H1 (cell line): ENCODE data around the gene MTO1. TPM values are rescaled to one million over a fixed set of nuclear protein-coding genes. Genes with fewer than 3 reads are reported as not detected.

Experiments used
- CTCF ChIA-PET: fragments of 300-600 bp; sonication (Branson Sonifier 250); formaldehyde crosslinking; loops from one replicate; lab custom pipeline; 2021; ENCODE audit not compliant: partially characterized antibody; lab: Charles Lee
- POLR2A ChIA-PET: fragments of 300-600 bp; sonication (Branson Sonifier 250); formaldehyde crosslinking; loops from one replicate; lab custom pipeline; 2021; ENCODE audit warnings: inconsistent platforms; ENCODE audit not compliant: partially characterized antibody; lab: Charles Lee
- DNase-seq, 2 experiments: peaks; one replicate each; pipeline versions ENCODE4 v3.0.0 to v3.0.0-alpha.2; 2010 to 2022; ENCODE audit warnings: low spot score in 2 of 2, low read depth in 1 of 2, mixed read lengths in 1 of 2
- FAIRE-seq: peaks from 2 replicates; lab custom pipeline; 2011; peaks lifted over from hg19 to GRCh38; lab: Jason Lieb, UNC
- H2AFZ ChIP-seq: 2 replicates; pipeline ENCODE4 v1.8.1; 2012; ENCODE audit warnings: low read length, inconsistent platforms
- H2AK5ac ChIP-seq: 2 replicates; pipeline ENCODE4 v1.6.1; 2013; ENCODE audit warnings: low read depth, low read length
- H2BK120ac ChIP-seq: replicated peaks from 2 replicates; pipeline ENCODE3; 2013; ENCODE audit warnings: low read depth, low read length, inconsistent platforms
- H2BK12ac ChIP-seq: 2 replicates; pipeline ENCODE4 v1.6.1; 2013; ENCODE audit warnings: low read depth, low read length
- H2BK15ac ChIP-seq: 2 replicates; pipeline ENCODE4 v1.6.1; 2013; ENCODE audit warnings: low read length
- H2BK20ac ChIP-seq: 2 replicates; pipeline ENCODE4 v1.6.1; 2013; ENCODE audit warnings: low read length
- H2BK5ac ChIP-seq: 2 replicates; pipeline ENCODE4 v1.6.1; 2013; ENCODE audit warnings: low read depth, low read length
- H3K14ac ChIP-seq: 2 replicates; pipeline ENCODE4 v1.6.1; 2013; ENCODE audit warnings: inconsistent platforms; ENCODE audit not compliant: insufficient read length
- H3K18ac ChIP-seq: 2 replicates; pipeline ENCODE4 v1.6.1; 2013; ENCODE audit warnings: low read length; ENCODE audit errors: extremely low read depth
- H3K23ac ChIP-seq: 2 replicates; pipeline ENCODE4 v1.6.1; 2013; ENCODE audit warnings: inconsistent platforms; ENCODE audit not compliant: insufficient read length
- H3K23me2 ChIP-seq: 2 replicates; pipeline ENCODE4 v1.6.1; 2013; ENCODE audit warnings: low read depth, low read length
- H3K27ac ChIP-seq: 2 replicates; pipeline ENCODE4 v1.6.1; 2011; ENCODE audit warnings: low read depth, low read length, inconsistent platforms
- H3K27me3 ChIP-seq, 4 experiments: replicated peaks in 1 of 4; 1 replicate in 1 of 4; 2 replicates in 3 of 4; pipeline versions ENCODE4 v1.6.1 to v1.8.1; 2011 to 2013; ENCODE audit warnings: low read length in 3 of 4, mild to moderate bottlenecking in 3 of 4, inconsistent platforms in 2 of 4, mixed read lengths in 2 of 4, moderate library complexity in 1 of 4; ENCODE audit not compliant: control insufficient read depth in 3 of 4, insufficient read depth in 3 of 4; ENCODE audit errors: extremely low read depth in 1 of 4
- H3K36me3 ChIP-seq, 4 experiments: 2 replicates each; pipeline versions ENCODE4 v1.6.1 to v1.8.1; 2011 to 2013; ENCODE audit warnings: mild to moderate bottlenecking in 4 of 4, low read length in 3 of 4, moderate library complexity in 2 of 4, control low read depth in 1 of 4, inconsistent platforms in 1 of 4; ENCODE audit not compliant: insufficient read depth in 4 of 4, control insufficient read depth in 2 of 4
- H3K4ac ChIP-seq: replicated peaks from 2 replicates; pipeline ENCODE3; 2013; ENCODE audit warnings: low read length, low read depth, mixed read lengths, inconsistent platforms; ENCODE audit not compliant: insufficient read length
- H3K4me1 ChIP-seq, 4 experiments: replicated peaks in 1 of 4; 1 replicate in 1 of 4; 2 replicates in 3 of 4; pipeline versions ENCODE4 v1.6.1 to v1.8.1; 2011 to 2013; ENCODE audit warnings: low read length in 3 of 4, inconsistent platforms in 2 of 4, mixed read lengths in 1 of 4; ENCODE audit not compliant: insufficient read depth in 4 of 4, control insufficient read depth in 3 of 4
- H3K4me2 ChIP-seq, 2 experiments: 2 replicates each; pipeline versions ENCODE4 v1.6.1 to v1.8.1; 2011 to 2013; ENCODE audit warnings: low read depth in 2 of 2, low read length in 2 of 2, control low read depth in 1 of 2, inconsistent platforms in 1 of 2, mild to moderate bottlenecking in 1 of 2; ENCODE audit not compliant: insufficient read depth in 1 of 2
- H3K4me3 ChIP-seq, 4 experiments: fragments of 200-600, 300-600 bp in 1 of 4; sonication (generic), shearing (Covaris generic), sonication (Bioruptor Twin) in 1 of 4; 2 replicates each; pipeline versions ENCODE4 v1.5.1 to v1.8.1; 2011 to 2016; ENCODE audit warnings: low read length in 4 of 4, low read depth in 3 of 4, control low read depth in 2 of 4, inconsistent platforms in 2 of 4, mild to moderate bottlenecking in 2 of 4, mixed read lengths in 1 of 4, moderate library complexity in 1 of 4; ENCODE audit not compliant: insufficient read depth in 2 of 4; ENCODE audit errors: extremely low read depth in 1 of 4
- H3K56ac ChIP-seq: replicated peaks from 2 replicates; pipeline ENCODE3; 2013; ENCODE audit warnings: low read depth, mild to moderate bottlenecking, mixed read lengths, low read length, inconsistent platforms; ENCODE audit not compliant: insufficient read length
- H3K79me1 ChIP-seq: 2 replicates; pipeline ENCODE4 v1.6.1; 2013; ENCODE audit warnings: low read depth, low read length, control low read depth
- H3K79me2 ChIP-seq, 2 experiments: 2 replicates each; pipeline versions ENCODE4 v1.6.1 to v1.8.1; 2012 to 2013; ENCODE audit warnings: low read length in 2 of 2, mild to moderate bottlenecking in 2 of 2, inconsistent platforms in 1 of 2; ENCODE audit not compliant: insufficient read depth in 2 of 2, control insufficient read depth in 1 of 2
- H3K9ac ChIP-seq, 4 experiments: replicated peaks in 1 of 4; 1 replicate in 1 of 4; 2 replicates in 3 of 4; pipeline versions ENCODE4 v1.6.1 to v1.8.1; 2011 to 2013; ENCODE audit warnings: low read depth in 3 of 4, low read length in 3 of 4, control low read depth in 2 of 4, mild to moderate bottlenecking in 2 of 4, moderate library complexity in 2 of 4, inconsistent platforms in 1 of 4; ENCODE audit errors: extremely low read depth in 1 of 4
- H3K9me3 ChIP-seq, 2 experiments: 2 replicates each; pipeline versions ENCODE4 v1.6.1 to v1.8.1; 2012 to 2013; ENCODE audit warnings: mild to moderate bottlenecking in 2 of 2, moderate library complexity in 2 of 2, control low read depth in 1 of 2, inconsistent platforms in 1 of 2, low read depth in 1 of 2, low read length in 1 of 2, mixed read lengths in 1 of 2; ENCODE audit not compliant: insufficient read depth in 2 of 2
- H4K20me1 ChIP-seq, 2 experiments: replicated peaks in 1 of 2; 2 replicates each; pipeline versions ENCODE3 to v1.8.1; 2011 to 2013; ENCODE audit warnings: inconsistent platforms in 2 of 2, low read length in 2 of 2, mild to moderate bottlenecking in 1 of 2; ENCODE audit not compliant: insufficient read depth in 2 of 2, control insufficient read depth in 1 of 2
- H4K5ac ChIP-seq: 2 replicates; pipeline ENCODE4 v1.6.1; 2013; ENCODE audit warnings: low read length, low read depth, mixed read lengths, inconsistent platforms; ENCODE audit not compliant: insufficient read length
- H4K8ac ChIP-seq: 2 replicates; pipeline ENCODE4 v1.8.0; 2013; ENCODE audit warnings: mild to moderate bottlenecking, moderate library complexity, low read length, inconsistent platforms; ENCODE audit not compliant: insufficient read depth; ENCODE audit errors: extremely low read depth
- H4K91ac ChIP-seq: replicated peaks from 2 replicates; pipeline ENCODE3; 2013; ENCODE audit warnings: low read length, mixed read lengths, inconsistent platforms; ENCODE audit not compliant: insufficient read length
- ASH2L ChIP-seq: fragments of 200-600, 300-600 bp; sonication (generic); IDR thresholded peaks from one replicate; pipeline ENCODE4 v1.7.1; 2017; ENCODE audit warnings: low read length
- CEBPB ChIP-seq: IDR thresholded peaks from 2 replicates; pipeline ENCODE4 v1.6.1; 2012; ENCODE audit warnings: low read depth, low read length
- CHD2 ChIP-seq: IDR thresholded peaks from 2 replicates; pipeline ENCODE4 v1.6.1; 2012; ENCODE audit warnings: low read length, improper control_type of control experiment
- HDAC6 ChIP-seq: IDR thresholded peaks from one replicate; pipeline ENCODE4 v1.7.1; 2012; ENCODE audit warnings: low read depth, mild to moderate bottlenecking, inconsistent platforms, low read length, moderate library complexity
- KDM4A ChIP-seq: IDR thresholded peaks from one replicate; pipeline ENCODE4 v1.7.1; 2012; ENCODE audit warnings: low read depth, mild to moderate bottlenecking, moderate library complexity, low read length, inconsistent platforms; ENCODE audit not compliant: severe bottlenecking
- NRF1 ChIP-seq: IDR thresholded peaks from 2 replicates; pipeline ENCODE4 v1.6.1; 2011; ENCODE audit warnings: mild to moderate bottlenecking, low read depth, low read length, improper control_type of control experiment
- POLR2AphosphoS5 ChIP-seq: IDR thresholded peaks from 2 replicates; pipeline ENCODE4 v1.6.1; 2011; ENCODE audit warnings: low read depth, low read length
- RBBP5 ChIP-seq: IDR thresholded peaks from 2 replicates; pipeline ENCODE4 v1.7.1; 2012; ENCODE audit warnings: low read depth, mild to moderate bottlenecking, inconsistent platforms, low read length, moderate library complexity, borderline replicate concordance
- RFX5 ChIP-seq: IDR thresholded peaks from 2 replicates; pipeline ENCODE4 v1.6.1; 2011; ENCODE audit warnings: low read depth, low read length, improper control_type of control experiment, borderline replicate concordance
- RNF2 ChIP-seq: fragments of 200-900, 300-1000 bp; sonication (generic); IDR thresholded peaks from 2 replicates; pipeline ENCODE4 v1.7.1; 2016; ENCODE audit warnings: borderline replicate concordance, low read depth, mild to moderate bottlenecking, antibody characterized with exemption, low read length; ENCODE audit not compliant: poor library complexity, severe bottlenecking; ENCODE audit errors: missing control alignments
- SP1 ChIP-seq: IDR thresholded peaks from 2 replicates; pipeline ENCODE4 v1.6.1; 2011; ENCODE audit warnings: low read depth, low read length
- SP2 ChIP-seq: IDR thresholded peaks from 2 replicates; pipeline ENCODE4 v1.6.1; 2012; ENCODE audit warnings: mild to moderate bottlenecking, low read length, inconsistent platforms
- TEAD4 ChIP-seq: IDR thresholded peaks from 2 replicates; pipeline ENCODE4 v1.6.1; 2012; ENCODE audit warnings: low read depth, low read length, inconsistent platforms, mixed read lengths
- WGBS, 2 experiments: shearing (Covaris generic) in 1 of 2; methylation state at CpG; one replicate each; pipeline versions ENCODE4 v1.1.6 to v1.1.7; 2013 to 2015; ENCODE audit warnings: low lambda C conversion rate in 2 of 2, mixed read lengths in 2 of 2, inconsistent platforms in 1 of 2, low coverage in 1 of 2, missing lambda C conversion rate in 1 of 2; ENCODE audit not compliant: insufficient replicate concordance in 2 of 2, insufficient coverage in 1 of 2, insufficient read length in 1 of 2; ENCODE audit errors: extremely low coverage in 1 of 2, missing lambda C conversion rate in 1 of 2; 5-methylcytosine and 5-hydroxymethylcytosine counted together
- polyA plus RNA-seq, 7 experiments: library from polyadenylated mRNA; depleted of rRNA in 3 of 7; stranded (reverse) in 5 of 7; unstranded in 2 of 7; fragments of >200 nt in 5 of 7; fragments of 200-250 nt in 2 of 7; gene quantifications; 1 replicate in 5 of 7; 2 replicates in 1 of 7; 4 replicates in 1 of 7; pipeline versions ENCODE4 v1.2.1 to v1.2.3, GENCODE V29; 2011 to 2013; ENCODE audit warnings: missing spikeins in 2 of 7, mixed read lengths in 2 of 7
- total RNA-seq: library from RNA; stranded (reverse); fragmentation: NEBNext Ultra II Directional; extraction: Animal tissue kit (Norgen Biotek cat#: 25700); gene quantifications from 2 replicates; pipeline ENCODE4 v1.2.1, GENCODE V29; 2021

The MTO1 gene
- total and polyA plus RNA-seq, 2 of the 8 experiments (the other 6 are each of a cell fraction or from before 2014, with no cell fraction given) = 20.9 to 31.6 TPM

- Histone ChIP-seq H2BK5ac (no peak overlapping the region), H3K27me3 (no peaks in the 10 kb centered on the region), H4K5ac (no peak overlapping the region), H4K8ac (no peak overlapping the region), H2BK15ac (peak overlapping the region; percentile 53; the same call in 1 of the 2 replicates), H3K23me2 (no peaks in the 10 kb centered on the region), H4K20me1 (no peaks in the 10 kb centered on the region), H3K56ac (no peak overlapping the region)
- POLR2A ChIA-PET = interaction anchor here (0.7 to 27.5 kb wide), 4 partner anchors 9 to 91 kb away, joined by 3 to 1482 read pairs (median 91); no protein-coding TSS in a partner anchor
- TF ChIP-seq RBBP5 (no peak), SP2 (no peak), NRF1 (no peak), RNF2 (no peak), ASH2L (no peak), RFX5 (no peak), TEAD4 (no peak), SP1 (no peak), HDAC6 (no peak), CEBPB (no peak), POLR2AphosphoS5 (no peak), KDM4A (no peak), CHD2 (no peak)
- TF ChIP-seq, all 59 proteins: peak for 0
- H3K36me3 ChIP-seq = no peaks in the 10 kb centered on the region; a peak in 2 of 8 replicates
- no peak overlapping the region for H2AFZ ChIP-seq
- H3K4ac ChIP-seq = no peak overlapping the region
- no peak overlapping the region for H3K4me2 ChIP-seq
- no peaks in the 10 kb centered on the region for H3K79me1 ChIP-seq
- H2BK20ac ChIP-seq = no peak overlapping the region
- no peak overlapping the region for H3K14ac ChIP-seq
- no peak overlapping the region for H3K27ac ChIP-seq
- DNase-seq (no peak), FAIRE-seq (no peak)
- no peak overlapping the region for H3K18ac ChIP-seq
- no peak overlapping the region for H4K91ac ChIP-seq
- 86% methylated on average over 3 of the region's 3 CpGs; no CpG with 5 or more reads in 1 of the 2 experiments for WGBS, 2 experiments
- H2AK5ac ChIP-seq = no peak overlapping the region
- no peak overlapping the region for H3K23ac ChIP-seq
- CTCF ChIA-PET = interaction anchor here (0.6 to 4.1 kb wide), 7 partner anchors 11 to 137 kb away, joined by 3 to 23 read pairs (median 3); no protein-coding TSS in a partner anchor
- H3K9me3 ChIP-seq = no peaks in the 10 kb centered on the region
- H3K4me3 ChIP-seq = no peak overlapping the region
- H3K9ac ChIP-seq = no peak overlapping the region
- peaks cover 0 to 8% of the 10 kb centered on the region in 2 experiments; a peak in 2 of 4 replicates for H3K79me2 ChIP-seq
- no peak overlapping the region for H2BK120ac ChIP-seq
- peaks cover 0 to 6% (median 2%) of the 10 kb centered on the region in 4 experiments; a peak in 3 of 7 replicates for H3K4me1 ChIP-seq
- H2BK12ac ChIP-seq = no peak overlapping the region
Observed at GRCh38 chr6:73525546-73526330, 64.2 kb downstream of the MTO1 start.
